Hematopoietic multipotent progenitor cell treated with erythropoietin and hydrocortisone succinate and interleukin-3 and kit ligand, for 17 days (in vitro differentiated cells): ENCODE measurements around the gene PTAR1.
"Not testable (repeated sequence)": the region's sequence is repeated elsewhere in the genome, so short reads cannot be mapped to it uniquely, and the experiment has no call there.

Experiments
- DNase-seq: peaks from one replicate; pipeline ENCODE4 v3.0.0-alpha.2; 2015; ENCODE audit warnings: low spot score

Gene PTAR1, protein sequence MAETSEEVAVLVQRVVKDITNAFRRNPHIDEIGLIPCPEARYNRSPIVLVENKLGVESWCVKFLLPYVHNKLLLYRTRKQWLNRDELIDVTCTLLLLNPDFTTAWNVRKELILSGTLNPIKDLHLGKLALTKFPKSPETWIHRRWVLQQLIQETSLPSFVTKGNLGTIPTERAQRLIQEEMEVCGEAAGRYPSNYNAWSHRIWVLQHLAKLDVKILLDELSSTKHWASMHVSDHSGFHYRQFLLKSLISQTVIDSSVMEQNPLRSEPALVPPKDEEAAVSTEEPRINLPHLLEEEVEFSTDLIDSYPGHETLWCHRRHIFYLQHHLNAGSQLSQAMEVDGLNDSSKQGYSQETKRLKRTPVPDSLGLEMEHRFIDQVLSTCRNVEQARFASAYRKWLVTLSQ

DNA sequence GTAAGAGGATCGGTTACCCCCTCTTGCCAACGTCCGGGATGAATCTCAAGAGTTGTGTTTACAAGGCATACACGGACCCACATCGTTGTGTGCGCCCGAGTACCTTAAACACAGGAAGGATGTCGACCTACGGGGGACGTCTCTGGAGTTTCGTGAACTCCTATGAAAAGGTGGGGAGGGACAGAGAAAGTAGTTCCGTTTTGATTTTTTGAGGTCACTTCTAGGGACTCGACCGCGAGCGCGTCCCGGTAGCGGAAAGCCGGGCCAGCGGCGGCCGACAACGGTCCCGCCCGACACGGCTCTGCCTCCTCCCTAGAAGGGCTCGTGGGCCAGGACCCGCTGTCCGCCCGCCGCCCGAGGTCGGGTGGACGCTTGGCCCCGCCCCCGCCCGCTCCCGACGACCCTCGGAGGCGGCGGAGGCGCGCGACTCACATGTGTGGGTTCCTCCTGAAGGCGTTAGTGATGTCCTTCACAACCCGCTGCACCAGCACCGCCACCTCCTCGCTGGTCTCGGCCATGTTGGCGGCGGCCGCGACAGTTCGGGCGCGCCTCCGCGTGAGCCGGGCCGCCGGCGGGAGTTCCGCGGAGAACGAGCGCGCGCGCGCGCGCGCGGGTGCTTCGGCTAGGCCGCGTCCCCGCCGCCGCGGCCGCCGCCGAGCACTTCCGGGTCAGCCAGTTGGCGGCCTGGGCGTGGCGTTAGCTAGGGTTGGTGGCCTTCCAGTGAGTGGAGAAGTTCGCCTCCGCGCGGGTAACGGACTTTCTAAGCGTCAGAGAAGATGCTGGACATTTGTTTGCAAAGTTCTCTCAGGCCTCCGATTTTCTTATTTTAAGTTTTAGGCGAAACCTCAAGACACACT is at the start of gene PTAR1:
Gene PTAR1 (minus strand): TSS at position 591 of the 857 bp plus-strand sequence. CDS start 73 bp downstream, at position 518.
- peak; percentile 89 for DNase-seq

DNA sequence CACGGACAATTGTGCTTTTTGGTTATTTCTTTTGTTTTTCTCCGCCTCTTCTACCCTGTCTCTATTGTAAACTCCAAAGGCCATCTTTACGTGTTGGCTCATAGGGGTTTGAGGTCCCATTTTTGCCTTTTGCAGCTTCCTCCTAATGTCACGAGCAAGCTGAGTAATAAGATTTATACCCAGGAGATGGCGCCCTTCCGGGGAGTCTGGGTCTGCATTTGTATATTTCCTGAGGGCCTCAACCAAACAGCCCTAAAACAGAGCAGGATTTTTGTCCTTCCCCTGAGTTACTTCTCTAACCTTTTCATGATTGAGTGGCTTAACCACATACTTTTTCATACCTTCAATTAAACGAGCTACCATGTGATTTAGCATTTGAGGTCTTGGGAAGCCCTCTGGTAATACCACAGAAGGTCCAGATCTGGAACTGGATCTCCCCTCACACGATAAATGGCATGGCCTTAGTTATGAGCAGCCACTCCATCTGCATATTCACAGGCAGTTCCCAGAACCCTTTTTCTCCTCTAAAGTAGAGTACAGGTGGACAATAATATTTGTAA is 49.6 kb upstream of the PTAR1 start:
- no peak for DNase-seq

DNA sequence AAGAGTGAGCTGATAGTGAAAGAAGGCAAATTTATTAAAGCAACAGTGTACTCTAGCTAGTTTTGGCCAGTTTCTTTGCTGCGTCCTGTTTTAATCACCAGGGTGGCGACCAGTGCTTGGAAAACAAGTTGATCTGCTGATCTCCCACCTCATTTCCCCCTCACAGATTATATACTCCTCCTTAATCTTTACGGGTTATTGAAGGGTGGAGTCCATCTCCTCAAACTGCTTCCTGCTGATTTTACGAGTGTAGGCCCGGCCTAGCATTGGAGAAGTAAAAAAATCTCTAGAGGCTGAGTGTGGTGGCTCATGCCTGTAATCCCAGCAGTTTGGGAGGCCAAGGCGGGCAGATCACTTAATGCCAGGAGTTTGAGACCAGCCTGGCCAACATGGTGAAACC is 46.8 kb upstream of the PTAR1 start:
- no peak for DNase-seq

- DNase-seq = no peak
Observed at GRCh38 chr9:69805962-69806515, 46.2 kb upstream of the PTAR1 start.

GRCh38 chr9:69801989-69802388 is 42.2 kb upstream of the PTAR1 start:
- DNase-seq = no peak

GRCh38 chr9:69800027-69800426 is 40.2 kb upstream of the PTAR1 start:
- DNase-seq = not testable (repeated sequence)

DNA sequence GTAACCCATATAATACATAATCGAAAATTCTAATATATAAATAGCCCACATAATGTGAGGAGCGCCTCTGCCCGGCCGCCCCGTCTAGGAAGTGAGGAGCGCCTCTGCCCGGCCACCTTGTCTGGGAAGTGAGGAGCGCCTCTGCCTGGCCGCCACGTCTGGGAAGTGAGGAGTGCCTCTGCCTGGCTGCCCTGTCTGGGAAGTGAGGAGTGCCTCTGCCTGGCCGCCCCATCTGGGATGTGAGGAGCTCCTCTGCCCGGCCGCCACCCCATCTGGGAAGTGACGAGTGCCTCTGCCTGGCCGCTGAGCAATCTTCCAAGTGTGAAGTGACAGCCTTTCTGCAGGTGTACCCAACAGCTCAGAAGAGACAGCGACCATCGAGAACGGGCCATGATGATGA is 39.7 kb upstream of the PTAR1 start:
- DNase-seq = not testable (repeated sequence)

GRCh38 chr9:69798744-69799143 is 38.9 kb upstream of the PTAR1 start:
- no peak for DNase-seq

- DNase-seq = no peak
Observed at GRCh38 chr9:69797675-69798074, 37.9 kb upstream of the PTAR1 start.

GRCh38 chr9:69794356-69794755 is 34.5 kb upstream of the PTAR1 start:
- no peak for DNase-seq

DNA sequence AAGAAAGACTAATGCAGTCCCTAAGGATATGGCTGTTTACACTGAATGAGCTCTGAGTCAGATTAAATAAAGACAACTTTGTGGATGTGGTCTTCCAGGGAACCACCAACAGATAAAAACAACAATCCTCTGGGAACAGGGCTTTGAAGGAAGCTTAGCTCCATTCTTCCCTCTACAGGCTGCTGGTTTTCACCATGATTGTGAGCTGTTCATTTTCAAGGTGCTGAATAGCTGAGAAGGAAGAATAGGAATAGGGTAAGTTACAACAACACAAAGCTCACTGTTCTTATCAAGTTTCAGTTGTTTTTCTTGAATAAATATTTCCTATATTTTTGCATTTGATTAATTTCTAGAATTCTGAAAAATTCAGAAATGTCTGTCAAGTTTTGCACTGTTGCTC is 25.9 kb upstream of the PTAR1 start:
- no peak for DNase-seq

DNA sequence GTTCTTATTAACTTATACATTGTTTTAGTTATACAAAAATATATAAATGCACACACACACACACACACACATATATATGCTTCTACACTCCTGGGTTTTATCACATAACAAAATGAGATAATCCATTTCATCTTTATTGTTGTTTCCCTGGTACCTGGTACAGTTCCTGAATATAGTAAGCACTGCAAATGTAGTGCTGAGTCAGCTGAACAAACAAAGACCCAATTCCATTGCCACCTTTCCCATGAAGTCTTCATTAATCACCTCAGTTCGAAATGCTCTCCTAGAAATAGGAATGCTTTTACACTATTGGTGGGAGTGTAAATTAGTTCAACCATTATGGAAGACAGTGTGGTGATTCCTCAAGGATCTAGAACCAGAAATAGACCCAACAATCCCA is 13.4 kb upstream of the PTAR1 start:
- DNase-seq = no peak

DNA sequence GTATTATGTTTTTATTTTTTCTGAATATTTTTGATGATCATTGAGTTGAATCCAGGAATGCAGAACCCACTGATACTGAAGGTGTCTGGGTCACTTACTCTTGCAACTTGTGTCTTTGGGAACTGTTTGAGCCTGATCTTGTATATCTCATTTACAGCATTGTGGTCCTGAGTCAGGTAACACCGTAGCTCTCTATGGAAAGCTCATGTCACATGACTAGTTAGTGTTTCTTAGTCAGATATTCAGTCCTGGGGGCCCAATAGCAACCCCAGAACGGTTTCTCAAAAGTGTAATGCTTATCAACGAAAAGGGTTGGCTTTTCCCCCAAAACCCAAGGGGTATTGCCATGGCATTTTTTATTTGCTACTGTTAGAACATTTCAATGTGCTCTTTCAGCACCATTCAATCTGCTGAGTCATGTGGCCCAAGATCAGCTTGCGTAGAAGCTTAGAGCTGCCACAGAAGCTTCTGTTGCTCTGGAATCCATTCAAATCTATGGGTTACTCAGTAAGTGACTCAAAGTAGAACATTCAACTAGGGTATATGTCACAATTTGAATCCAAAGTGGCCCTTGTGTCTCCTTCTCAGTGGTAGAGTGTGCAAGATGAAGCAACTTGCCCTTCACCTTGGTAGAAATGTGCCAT is 12.1 kb upstream of the PTAR1 start:
- DNase-seq = no peak

- DNase-seq = no peak
Observed at GRCh38 chr9:69768716-69769115, 8.9 kb upstream of the PTAR1 start.

GRCh38 chr9:69768101-69768500 is 8.3 kb upstream of the PTAR1 start:
- DNase-seq = no peak

- DNase-seq = not testable (repeated sequence)
Observed at GRCh38 chr9:69763862-69764261, 4.1 kb upstream of the PTAR1 start.

GRCh38 chr9:69762527-69762926 is 2.7 kb upstream of the PTAR1 start:
- no peak for DNase-seq

DNA sequence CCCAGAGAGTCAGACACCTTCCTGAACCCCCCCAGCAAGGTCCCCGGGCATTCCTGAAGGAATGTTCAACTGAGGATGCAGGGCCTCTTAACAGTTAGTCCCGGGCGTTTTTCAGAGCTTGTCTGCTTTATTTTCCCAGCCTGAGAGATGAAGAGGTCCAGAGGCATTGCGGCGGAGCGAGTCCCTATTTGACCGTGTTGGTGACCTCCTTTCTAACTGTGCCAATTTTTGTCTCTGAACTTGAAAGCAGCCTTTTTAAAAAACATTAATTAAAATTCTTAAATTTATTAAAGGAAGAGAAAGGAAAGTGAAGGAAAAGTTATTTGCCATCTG is 433 bp upstream of the PTAR1 start:
- DNase-seq = no peak

GRCh38 chr9:69759021-69759420 is 790 bp downstream of the PTAR1 start:
- DNase-seq = no peak

GRCh38 chr9:69757996-69758675 is 1.7 kb downstream of the PTAR1 start:
- DNase-seq = peak; percentile 21

- DNase-seq = no peak
Observed at GRCh38 chr9:69755205-69755604, 4.6 kb downstream of the PTAR1 start.

GRCh38 chr9:69753830-69754229 is 6.0 kb downstream of the PTAR1 start:
- DNase-seq = no peak
